Stimulated activated CD4-positive, alpha-beta T cell treated with anti-CD3 and anti-CD28 coated beads, Interleukin-2, amount 100 ng/mL, for 4 hours (primary cell): ENCODE results near the gene PPIL1.

ENCODE experiments used
- DNase-seq: peaks from one replicate; pipeline ENCODE4 v3.0.0-alpha.2; 2020; ENCODE audit warnings: low read depth

Gene PPIL1

GRCh38 chr6:36888654-36889481 lies 14.3 kb upstream of the PPIL1 start:
- no peak for DNase-seq

GRCh38 chr6:36888115-36888643 lies 13.6 kb upstream of the PPIL1 start:
- DNase-seq: no peak

GRCh38 chr6:36886950-36887618 lies 12.5 kb upstream of the PPIL1 start:
- DNase-seq: no peak

GRCh38 chr6:36885461-36886401 lies 11.1 kb upstream of the PPIL1 start, which contains the start of gene C6orf89:
C6orf89 (plus strand) TSS chr6:36885952; CDS start chr6:36899445, 13,493 bp downstream.
- peak; percentile 97 for DNase-seq

DNA sequence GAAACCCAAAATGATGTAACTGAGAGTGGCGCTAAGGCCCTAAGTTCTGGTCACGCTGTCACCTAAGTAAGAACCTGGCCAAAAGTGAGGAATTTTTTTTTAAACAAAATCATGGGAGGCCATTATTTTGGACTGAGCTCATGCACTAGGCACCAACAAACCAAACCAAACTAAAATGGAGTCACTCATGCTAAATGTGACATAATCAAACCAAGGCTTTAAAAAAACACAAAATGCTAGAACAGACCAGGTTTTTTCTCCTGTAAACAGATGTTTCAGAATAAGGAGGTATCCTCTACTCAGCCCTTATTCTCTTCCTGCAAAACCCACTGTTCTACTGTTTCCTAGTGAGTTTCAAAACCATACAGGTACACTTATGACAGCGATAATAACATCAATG lies 10.0 kb upstream of the PPIL1 start:
- no peak for DNase-seq

DNA sequence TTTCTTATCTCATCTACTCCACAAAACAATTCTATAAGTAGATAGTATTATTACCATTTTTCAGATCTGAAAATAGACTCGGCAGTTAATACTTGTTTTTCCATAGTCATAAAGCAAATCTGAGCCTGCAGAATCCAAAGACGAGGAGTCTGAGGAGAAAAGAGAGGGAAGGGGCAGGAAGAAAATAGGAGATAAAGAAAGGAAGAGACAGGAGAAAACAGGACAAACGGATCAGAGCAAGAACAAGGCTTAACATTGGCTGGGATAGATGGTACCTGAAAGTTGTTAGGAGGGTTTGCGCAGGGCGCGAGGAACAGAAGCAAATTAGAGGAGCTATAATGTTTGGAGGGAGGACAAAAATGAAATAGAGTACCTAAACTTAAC lies 639 bp upstream of the PPIL1 start:
- no peak for DNase-seq

DNA sequence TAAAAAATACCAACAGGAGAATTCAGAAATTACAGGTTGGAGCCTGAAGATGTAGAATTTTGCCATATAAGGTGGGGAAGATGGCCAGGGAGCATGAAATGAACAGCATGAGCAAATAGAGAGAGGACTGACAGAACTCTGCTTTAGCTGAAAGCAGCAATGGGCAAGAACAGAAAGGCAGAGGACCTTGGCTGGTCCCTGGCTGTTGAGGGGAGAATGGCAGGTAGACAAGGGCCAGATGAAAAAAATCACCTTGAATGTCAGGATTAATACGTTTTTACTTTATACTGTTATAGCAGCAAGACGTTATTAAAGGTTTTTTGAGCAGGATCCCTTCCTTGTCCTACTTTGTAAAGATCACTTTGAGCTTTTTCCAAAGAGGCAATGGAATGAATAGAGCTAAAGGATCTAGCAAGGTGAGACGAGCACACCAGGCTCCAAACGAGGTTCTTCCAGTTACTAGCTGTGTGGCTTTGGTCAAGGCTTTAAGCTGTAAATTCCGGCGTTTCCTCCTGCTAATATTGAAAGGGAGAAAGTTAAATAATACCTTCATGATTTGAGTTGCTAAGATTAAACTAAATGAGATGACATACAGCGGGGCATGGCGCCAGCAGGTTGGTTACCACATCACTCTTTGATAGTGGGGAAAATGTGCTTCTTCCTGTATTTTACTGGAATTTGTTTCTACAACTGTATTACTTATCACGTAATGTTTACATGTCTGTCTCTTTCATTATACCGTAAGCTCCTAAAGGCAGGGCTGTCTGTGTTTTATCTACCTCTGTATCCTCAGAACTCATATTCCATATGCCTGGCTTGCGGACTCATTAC lies 776 bp downstream of the PPIL1 start:
- DNase-seq: no peak

GRCh38 chr6:36873115-36873514 lies 1.5 kb downstream of the PPIL1 start:
- no peak for DNase-seq

DNA sequence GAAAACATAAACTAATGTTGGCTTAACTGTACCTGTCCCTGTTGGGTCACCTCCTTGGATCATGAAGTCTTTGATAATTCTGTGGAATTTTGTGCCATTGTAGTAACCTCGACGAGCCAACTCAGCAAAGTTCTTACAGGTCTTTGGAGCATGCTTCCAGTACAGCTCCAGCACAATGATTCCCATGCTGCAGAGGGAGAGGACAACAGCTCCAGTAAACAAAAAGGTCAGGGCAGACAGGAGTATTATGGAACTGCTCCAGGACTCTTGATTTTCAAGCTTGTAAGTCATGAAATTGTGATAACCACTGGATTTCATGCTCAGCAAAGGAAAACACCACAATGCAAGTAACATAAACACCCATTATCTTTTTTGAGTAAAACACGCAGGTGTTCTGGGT lies 2.9 kb downstream of the PPIL1 start:
- DNase-seq: no peak

DNA sequence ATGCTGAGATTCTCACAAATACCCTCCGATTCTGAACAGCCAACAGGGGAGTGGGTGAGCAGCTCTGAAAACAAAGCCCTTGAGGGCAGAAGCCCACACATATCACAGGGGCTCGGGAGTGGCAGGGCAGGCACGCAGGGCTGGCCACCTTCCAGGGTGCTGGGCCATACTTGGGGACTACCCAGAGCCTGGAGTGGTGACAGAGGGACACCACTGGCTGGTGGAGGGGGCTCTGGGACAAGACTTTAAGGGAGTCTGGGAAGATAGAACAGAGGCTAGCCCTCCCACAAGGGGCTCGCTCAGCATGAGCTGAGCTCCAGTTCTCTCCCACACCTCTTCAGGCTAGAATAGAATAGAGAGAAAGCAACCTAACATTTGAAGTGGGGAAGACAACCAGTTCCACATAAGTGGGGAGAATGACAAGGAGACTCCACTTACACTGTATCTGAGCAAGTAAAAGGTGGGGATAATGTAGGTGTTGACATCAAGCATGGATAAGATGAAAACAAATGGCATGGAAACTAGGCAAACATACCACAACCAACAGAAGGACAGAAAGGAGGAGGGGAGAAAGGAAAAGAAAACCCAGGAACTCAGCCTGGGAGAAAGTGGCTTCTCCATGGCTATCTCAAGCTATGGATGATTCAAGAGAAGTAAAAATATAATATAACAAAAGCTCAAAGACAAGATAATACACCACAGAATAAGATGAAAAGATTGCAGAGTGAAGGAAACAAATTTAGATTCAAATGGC lies 7.0 kb downstream of the PPIL1 start:
- no peak for DNase-seq

- no peak for DNase-seq
Measured at GRCh38 chr6:36865835-36866234, 8.8 kb downstream of the PPIL1 start.

GRCh38 chr6:36863670-36864540 lies 10.7 kb downstream of the PPIL1 start:
- no peak for DNase-seq

- no peak for DNase-seq
Measured at GRCh38 chr6:36862848-36863382, 11.7 kb downstream of the PPIL1 start.

- DNase-seq: no peak
Measured at GRCh38 chr6:36862164-36862847, 12.3 kb downstream of the PPIL1 start.

- no peak for DNase-seq
Measured at GRCh38 chr6:36860126-36860525, 14.5 kb downstream of the PPIL1 start.

- no peak for DNase-seq
Measured at GRCh38 chr6:36858407-36858981, 16.1 kb downstream of the PPIL1 start.

DNA sequence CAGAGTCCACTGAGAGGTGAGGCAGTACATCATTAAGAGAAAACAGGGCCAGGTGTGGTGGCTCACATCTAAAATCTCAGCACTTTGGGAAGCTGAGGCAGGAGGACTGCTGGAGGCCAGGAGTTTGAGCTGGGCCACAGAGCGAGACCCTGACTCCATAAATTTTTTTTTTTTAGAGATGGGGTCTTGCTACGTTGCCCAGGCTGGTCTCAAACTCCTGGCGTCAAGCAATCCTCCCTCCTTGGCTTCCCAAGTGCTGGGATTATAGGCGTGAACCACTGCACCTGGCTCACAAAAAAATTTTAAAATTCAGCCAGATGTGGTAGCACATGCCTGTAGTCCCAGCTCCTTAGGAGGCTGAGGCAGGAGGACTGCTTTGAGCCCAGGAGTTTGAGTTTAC lies 17.3 kb downstream of the PPIL1 start:
- no peak for DNase-seq

DNA sequence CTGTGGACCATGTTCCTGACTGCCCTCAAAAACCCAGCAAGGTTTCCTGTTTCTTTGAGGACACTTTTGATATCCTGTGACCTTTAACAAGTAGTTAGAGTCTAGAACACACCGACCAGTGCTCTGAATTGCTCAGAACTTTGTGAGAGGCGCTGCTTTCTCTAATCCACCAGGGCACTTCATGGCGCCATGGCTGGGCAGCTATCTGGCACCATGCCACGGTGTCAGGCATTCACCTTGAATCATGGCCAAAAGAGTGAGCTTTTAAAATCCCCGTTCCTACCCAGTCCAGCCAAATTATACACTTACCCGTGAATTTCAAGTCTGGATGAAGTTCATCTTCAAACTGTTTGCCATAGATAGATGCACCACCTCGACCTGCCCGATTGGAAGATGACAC lies 18.3 kb downstream of the PPIL1 start:
- no peak for DNase-seq
